22Rv1 (cell line): ENCODE results near the gene IGFL3.
"Not testable (repeated sequence)": the region's sequence is repeated elsewhere in the genome, so short reads cannot be mapped to it uniquely, and the experiment has no call there.

Experiments used
- H3K27ac ChIP-seq: fragments of 450-650 bp; 2 replicates; pipeline ENCODE4 v1.5.1; 2017
- ZFX ChIP-seq: fragments of 450-650 bp; IDR thresholded peaks from 2 replicates; pipeline ENCODE4 v1.6.1; 2017; ENCODE audit warnings: antibody characterized with exemption, borderline replicate concordance
- TF ChIP-seq, protein P1 (sequence below): fragments of 450-650 bp; IDR thresholded peaks from 2 replicates; pipeline ENCODE4 v1.5.1; 2017; ENCODE audit warnings: mild to moderate bottlenecking

The IGFL3 gene

DNA sequence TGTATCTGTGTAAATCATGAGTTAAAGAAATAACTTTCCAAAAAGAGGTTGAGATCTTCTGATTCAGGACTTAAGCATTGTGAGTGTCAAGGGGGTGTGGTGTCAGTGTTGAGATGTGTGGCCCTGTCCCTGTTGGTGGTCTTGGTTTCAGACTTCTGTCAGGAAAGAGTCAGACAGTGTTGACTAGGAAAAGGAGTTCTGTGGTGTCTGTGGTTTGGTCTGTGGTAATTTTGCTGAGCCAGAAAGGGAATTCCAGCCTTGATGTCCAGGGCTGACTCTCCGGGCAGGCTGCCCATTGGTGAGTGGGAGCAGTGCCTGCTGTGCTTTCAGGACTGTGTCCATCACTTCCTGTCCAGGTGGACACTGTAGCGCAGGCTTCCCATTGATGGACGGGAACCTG, 43.9 kb downstream of the IGFL3 start:
- TF ChIP-seq, protein P1, sequence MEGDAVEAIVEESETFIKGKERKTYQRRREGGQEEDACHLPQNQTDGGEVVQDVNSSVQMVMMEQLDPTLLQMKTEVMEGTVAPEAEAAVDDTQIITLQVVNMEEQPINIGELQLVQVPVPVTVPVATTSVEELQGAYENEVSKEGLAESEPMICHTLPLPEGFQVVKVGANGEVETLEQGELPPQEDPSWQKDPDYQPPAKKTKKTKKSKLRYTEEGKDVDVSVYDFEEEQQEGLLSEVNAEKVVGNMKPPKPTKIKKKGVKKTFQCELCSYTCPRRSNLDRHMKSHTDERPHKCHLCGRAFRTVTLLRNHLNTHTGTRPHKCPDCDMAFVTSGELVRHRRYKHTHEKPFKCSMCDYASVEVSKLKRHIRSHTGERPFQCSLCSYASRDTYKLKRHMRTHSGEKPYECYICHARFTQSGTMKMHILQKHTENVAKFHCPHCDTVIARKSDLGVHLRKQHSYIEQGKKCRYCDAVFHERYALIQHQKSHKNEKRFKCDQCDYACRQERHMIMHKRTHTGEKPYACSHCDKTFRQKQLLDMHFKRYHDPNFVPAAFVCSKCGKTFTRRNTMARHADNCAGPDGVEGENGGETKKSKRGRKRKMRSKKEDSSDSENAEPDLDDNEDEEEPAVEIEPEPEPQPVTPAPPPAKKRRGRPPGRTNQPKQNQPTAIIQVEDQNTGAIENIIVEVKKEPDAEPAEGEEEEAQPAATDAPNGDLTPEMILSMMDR, result no peak
- TF ChIP-seq ZFX, result no peak
- no peak overlapping the region for H3K27ac ChIP-seq

GRCh38 chr19:46079576-46079975, 44.9 kb downstream of the IGFL3 start:
- H3K27ac ChIP-seq, result no peak overlapping the region
- no peak for TF ChIP-seq ZFX
- TF ChIP-seq, protein P1, result no peak

- TF ChIP-seq, protein P1, result peak; percentile 38; the same call in 1 of the 2 replicates
- not testable (repeated sequence) for H3K27ac ChIP-seq
These were observed 45.7 kb downstream of the IGFL3 start for GRCh38 chr19:46078573-46079332.

- TF ChIP-seq, protein P1, result peak; percentile 71
- no peak for TF ChIP-seq ZFX
These were observed 46.7 kb downstream of the IGFL3 start for GRCh38 chr19:46077815-46078167.

DNA sequence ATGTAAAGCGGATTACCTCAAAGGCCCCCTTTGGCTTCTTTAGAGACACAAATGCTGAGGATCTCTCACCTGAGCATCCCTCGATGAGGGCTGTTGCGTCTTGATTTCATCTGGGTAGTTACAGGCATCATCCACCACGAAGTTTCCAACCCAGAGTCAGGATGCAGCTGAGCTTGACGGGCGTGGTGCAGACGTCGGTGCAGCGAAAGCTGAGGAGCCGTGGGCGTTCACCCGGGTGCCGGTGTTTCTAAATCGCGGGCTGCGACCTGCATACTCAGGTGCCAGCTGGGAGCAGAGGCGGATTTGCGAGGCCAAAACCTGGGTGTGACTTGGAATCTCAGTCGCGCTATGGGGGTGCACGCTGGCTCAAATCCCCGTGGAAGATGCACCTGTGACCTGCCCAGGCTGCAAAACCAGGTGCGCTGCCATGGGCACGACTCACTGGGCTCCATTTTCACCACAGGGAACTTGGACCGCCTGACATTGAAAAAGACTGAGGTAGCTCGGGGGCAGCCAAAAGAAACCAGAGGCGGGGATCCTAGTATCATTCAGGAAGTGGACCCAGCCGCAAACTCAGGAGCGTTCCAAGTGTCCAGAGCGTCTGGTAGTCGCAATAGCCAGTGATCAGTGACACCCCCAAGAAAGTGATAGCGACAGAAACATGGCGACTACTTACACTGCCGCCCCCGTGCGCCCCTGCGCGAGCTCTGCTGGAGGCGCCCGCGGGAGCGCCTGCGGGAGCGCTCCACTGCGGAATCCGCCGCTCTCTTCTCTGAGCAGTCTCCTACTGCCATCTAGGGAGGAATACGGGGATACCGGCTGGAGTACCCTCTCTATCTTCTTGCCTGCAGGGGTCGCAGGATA, 47.3 kb downstream of the IGFL3 start:
- no peak overlapping the region for H3K27ac ChIP-seq
- TF ChIP-seq, protein P1, result peak; percentile 94
- no peak for TF ChIP-seq ZFX

More at GRCh38 chr19:46077815-46078167, 46.7 kb downstream of the IGFL3 start:
- no peak overlapping the region for H3K27ac ChIP-seq

DNA sequence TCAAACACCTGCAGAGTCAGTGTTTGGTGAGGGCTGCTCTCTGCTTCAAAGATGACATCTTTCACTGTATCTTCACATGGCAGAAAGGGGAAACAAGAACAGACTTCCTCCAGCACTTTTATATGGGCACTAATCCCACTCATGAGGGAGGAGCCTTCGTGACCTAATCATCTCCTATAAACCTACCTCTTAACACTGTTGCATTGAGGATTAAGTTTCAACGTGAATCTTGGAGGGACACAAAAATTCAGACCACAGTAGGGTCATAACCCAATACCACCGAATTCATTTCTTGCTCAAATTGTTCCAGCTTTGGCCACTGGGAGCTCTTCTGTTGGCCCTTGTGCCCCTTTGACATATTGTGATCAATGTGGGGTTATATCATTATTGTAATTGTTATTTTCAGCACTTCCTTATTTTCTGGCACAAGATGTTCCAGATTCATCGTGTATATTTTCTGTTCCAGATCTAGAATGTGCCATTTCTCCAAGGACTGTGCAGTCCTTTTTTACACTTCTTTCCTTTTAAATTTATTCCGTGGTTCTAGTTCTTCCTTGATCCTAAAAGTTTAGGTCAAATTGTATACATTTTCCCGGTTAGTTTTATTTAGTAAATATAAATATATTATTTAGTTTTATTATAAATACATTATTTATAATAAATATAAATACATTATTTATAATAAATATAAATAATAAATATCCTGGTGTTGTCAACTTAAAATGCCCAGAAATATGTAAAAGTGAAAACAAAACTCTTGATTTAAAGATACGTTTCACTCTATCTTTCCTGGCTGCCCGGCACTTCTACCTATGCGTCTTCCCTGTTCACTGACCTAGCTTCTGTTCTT, 48.2 kb downstream of the IGFL3 start:
- no peak for TF ChIP-seq ZFX
- TF ChIP-seq, protein P1, result no peak
- H3K27ac ChIP-seq, result no peak overlapping the region
